GM18505 (cell line): ENCODE measurements around the gene PLEKHG4.

Experiments used
- ATAC-seq: cut with Tn5 transposase; IDR thresholded peaks from one replicate; pipeline ENCODE4 v1.9.1; 2021; ENCODE audit not compliant: unreplicated experiment
- POLR2A ChIP-seq: IDR thresholded peaks from 4 replicates; pipeline ENCODE4 v1.6.1; 2011; ENCODE audit warnings: borderline replicate concordance; ENCODE audit not compliant: insufficient read depth, insufficient read length; ENCODE audit errors: extremely low read depth

The PLEKHG4 gene

GRCh38 chr16:67280090-67281015, 1.0 kb downstream of the PLEKHG4 start:
- no peak for ATAC-seq
- no peak for TF ChIP-seq POLR2A

- no peak for ATAC-seq
- TF ChIP-seq POLR2A: no peak
These were observed 2.5 kb downstream of the PLEKHG4 start for GRCh38 chr16:67281536-67282446.

GRCh38 chr16:67282447-67282805, 3.1 kb downstream of the PLEKHG4 start:
- no peak for ATAC-seq

GRCh38 chr16:67283039-67283825, 3.9 kb downstream of the PLEKHG4 start:
- TF ChIP-seq POLR2A: no peak
- ATAC-seq: no peak

More at GRCh38 chr16:67282447-67282805, 3.1 kb downstream of the PLEKHG4 start:
- no peak for TF ChIP-seq POLR2A

GRCh38 chr16:67283826-67284555, 4.7 kb downstream of the PLEKHG4 start:
- no peak for ATAC-seq
- TF ChIP-seq POLR2A: no peak

DNA sequence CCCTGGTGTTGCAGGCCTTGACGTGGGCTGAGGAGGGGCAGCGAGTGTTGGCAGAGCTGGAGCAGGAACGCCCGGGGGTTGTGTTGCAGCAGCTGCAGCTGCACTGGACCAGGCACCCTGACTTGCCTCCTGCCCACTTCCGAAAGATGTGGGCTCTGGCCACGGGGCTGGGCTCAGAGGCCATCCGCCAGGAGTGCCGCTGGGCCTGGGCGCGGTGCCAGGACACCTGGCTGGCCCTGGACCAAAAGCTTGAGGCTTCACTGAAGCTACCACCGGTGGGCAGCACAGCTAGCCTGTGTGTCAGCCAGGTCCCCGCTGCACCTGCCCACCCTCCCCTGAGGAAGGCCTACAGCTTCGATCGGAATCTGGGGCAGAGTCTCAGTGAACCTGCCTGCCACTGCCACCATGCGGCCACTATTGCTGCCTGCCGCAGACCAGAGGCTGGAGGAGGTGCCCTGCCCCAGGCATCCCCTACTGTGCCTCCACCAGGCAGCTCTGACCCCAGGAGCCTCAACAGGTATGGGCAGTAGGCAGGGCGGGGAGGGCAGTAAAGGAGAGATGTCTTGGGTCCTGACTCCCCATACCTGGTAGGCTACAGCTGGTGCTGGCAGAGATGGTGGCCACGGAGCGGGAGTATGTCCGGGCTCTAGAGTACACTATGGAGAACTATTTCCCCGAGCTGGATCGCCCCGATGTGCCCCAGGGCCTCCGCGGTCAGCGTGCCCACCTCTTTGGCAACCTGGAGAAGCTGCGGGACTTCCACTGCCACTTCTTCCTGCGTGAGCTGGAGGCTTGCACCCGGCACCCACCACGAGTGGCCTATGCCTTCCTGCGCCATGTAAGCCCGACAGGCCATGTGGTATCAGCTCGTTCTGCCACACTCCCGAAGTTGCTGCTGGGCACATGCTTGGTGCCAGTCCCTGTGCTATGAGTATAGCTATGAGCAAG, 5.6 kb downstream of the PLEKHG4 start:
- no peak for TF ChIP-seq POLR2A
- no peak for ATAC-seq

- no peak for ATAC-seq
- TF ChIP-seq POLR2A: no peak
These were observed 7.3 kb downstream of the PLEKHG4 start for GRCh38 chr16:67286441-67287235.

- no peak for ATAC-seq
- TF ChIP-seq POLR2A: no peak
These were observed 8.6 kb downstream of the PLEKHG4 start for GRCh38 chr16:67287960-67288359.

- ATAC-seq: no peak
- no peak for TF ChIP-seq POLR2A
These were observed 12.1 kb downstream of the PLEKHG4 start for GRCh38 chr16:67291461-67291860.

DNA sequence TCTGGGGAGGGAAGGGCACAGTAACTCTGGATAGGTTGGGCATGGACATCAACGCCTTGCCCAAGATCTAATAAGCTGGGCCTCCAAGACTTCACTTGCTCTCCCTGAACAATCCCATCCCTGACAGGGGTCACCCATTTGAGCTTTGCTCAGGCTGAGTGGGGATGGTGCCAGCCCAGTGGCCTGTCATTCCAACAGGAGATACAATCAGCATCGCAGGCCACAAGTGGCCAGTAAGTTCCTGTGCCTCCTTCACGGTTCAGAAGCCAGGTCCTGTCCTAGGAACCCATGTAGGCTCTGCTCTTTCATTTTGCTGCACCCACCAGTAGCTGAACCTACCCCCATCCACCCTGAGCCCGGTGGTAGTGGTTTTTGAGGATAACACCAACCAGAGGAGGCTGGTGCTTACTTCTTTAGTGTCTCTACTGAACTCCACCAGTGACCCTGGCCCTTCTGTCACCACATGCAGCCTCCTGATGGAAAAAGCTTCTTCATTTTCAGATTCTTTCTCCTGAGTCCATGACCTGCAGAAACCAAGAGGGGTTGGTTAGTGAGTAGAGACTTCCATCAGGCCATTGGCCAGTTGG, 14.9 kb downstream of the PLEKHG4 start:
- no peak for ATAC-seq
- no peak for TF ChIP-seq POLR2A
